22Rv1 (cell line): ENCODE results near the gene FARSB.

Experiments
- CTCF ChIP-seq: fragments of 450-650 bp; IDR thresholded peaks from 2 replicates; pipeline ENCODE4 v1.5.1; 2017; ENCODE audit warnings: mild to moderate bottlenecking
- ZFX ChIP-seq: fragments of 450-650 bp; IDR thresholded peaks from 2 replicates; pipeline ENCODE4 v1.6.1; 2017; ENCODE audit warnings: antibody characterized with exemption, borderline replicate concordance

- TF ChIP-seq CTCF, result no peak
- no peak for TF ChIP-seq ZFX
These were observed 51.0 kb downstream of the FARSB start for GRCh38 chr2:222604749-222605515.
